A673 (cell line): ENCODE results near the gene ZMYM5.

ENCODE experiments used
- EZH2 ChIP-seq: fragments of 200-600 bp; sonication (generic); IDR thresholded peaks from 2 replicates; pipeline ENCODE4 v1.6.1; 2017; ENCODE audit warnings: borderline replicate concordance, low read depth, mild to moderate bottlenecking, mixed read lengths, antibody characterized with exemption, low read length; ENCODE audit not compliant: poor library complexity, severe bottlenecking
- TF ChIP-seq, protein P1 (sequence below): fragments of 300-800, 200-600 bp; sonication (generic); conservative IDR thresholded peaks from 2 replicates; pipeline ENCODE4 v1.5.1; 2017; ENCODE audit warnings: low read depth, mild to moderate bottlenecking, antibody characterized with exemption, low read length, moderate library complexity, mixed read lengths

GRCh38 chr13:19817106-19817505 is 46.3 kb downstream of the ZMYM5 start:
- TF ChIP-seq, protein P1, sequence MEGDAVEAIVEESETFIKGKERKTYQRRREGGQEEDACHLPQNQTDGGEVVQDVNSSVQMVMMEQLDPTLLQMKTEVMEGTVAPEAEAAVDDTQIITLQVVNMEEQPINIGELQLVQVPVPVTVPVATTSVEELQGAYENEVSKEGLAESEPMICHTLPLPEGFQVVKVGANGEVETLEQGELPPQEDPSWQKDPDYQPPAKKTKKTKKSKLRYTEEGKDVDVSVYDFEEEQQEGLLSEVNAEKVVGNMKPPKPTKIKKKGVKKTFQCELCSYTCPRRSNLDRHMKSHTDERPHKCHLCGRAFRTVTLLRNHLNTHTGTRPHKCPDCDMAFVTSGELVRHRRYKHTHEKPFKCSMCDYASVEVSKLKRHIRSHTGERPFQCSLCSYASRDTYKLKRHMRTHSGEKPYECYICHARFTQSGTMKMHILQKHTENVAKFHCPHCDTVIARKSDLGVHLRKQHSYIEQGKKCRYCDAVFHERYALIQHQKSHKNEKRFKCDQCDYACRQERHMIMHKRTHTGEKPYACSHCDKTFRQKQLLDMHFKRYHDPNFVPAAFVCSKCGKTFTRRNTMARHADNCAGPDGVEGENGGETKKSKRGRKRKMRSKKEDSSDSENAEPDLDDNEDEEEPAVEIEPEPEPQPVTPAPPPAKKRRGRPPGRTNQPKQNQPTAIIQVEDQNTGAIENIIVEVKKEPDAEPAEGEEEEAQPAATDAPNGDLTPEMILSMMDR, result no peak
- no peak for TF ChIP-seq EZH2
